Heart left ventricle (tissue), 16 donors: Measurements from ENCODE around the gene FOSL2. TPM values are rescaled to one million over a fixed set of nuclear protein-coding genes. Genes with fewer than 3 reads are reported as not detected.

Experiments used
- ATAC-seq, 4 donors: fragments of 200-7000 bp; cut with Tn5 transposase; one replicate each; pipeline ENCODE4 v1.9.1; 2020 to 2022; ENCODE audit warnings: moderate library complexity in 4 of 4, mild to moderate bottlenecking in 3 of 4, moderate number of reproducible peaks in 1 of 4
- DNase-seq, 5 donors: peaks; one replicate each; pipeline ENCODE4 v3.0.0-alpha.2; 2020
- H3K27ac ChIP-seq, 12 donors: fragments of 200-600 bp; sonication (generic) in 4 of 12; one replicate each; pipeline versions ENCODE4 v1.5.0 to v1.8.0; 2016 to 2022; ENCODE audit warnings: mild to moderate bottlenecking in 2 of 12
- H3K27me3 ChIP-seq, 9 donors: fragments of 200-600 bp; sonication (generic) in 2 of 9; one replicate each; pipeline versions ENCODE4 v1.5.1 to v1.8.0; 2016 to 2022; ENCODE audit warnings: mild to moderate bottlenecking in 3 of 9
- H3K36me3 ChIP-seq, 9 donors: fragments of 200-600 bp; sonication (generic) in 2 of 9; one replicate each; pipeline versions ENCODE4 v1.5.0 to v1.8.0; 2018 to 2022; ENCODE audit warnings: mild to moderate bottlenecking in 2 of 9
- H3K4me1 ChIP-seq, 12 donors: fragments of 200-600 bp; sonication (generic) in 4 of 12; one replicate each; pipeline versions ENCODE4 v1.5.0 to v1.8.0; 2016 to 2022; ENCODE audit warnings: mild to moderate bottlenecking in 3 of 12
- H3K4me3 ChIP-seq, 12 donors: fragments of 200-600 bp; sonication (generic) in 4 of 12; one replicate each; pipeline versions ENCODE4 v1.5.0 to v1.8.0; 2017 to 2022; ENCODE audit warnings: mild to moderate bottlenecking in 9 of 12, moderate library complexity in 4 of 12
- H3K9me3 ChIP-seq, 12 donors: fragments of 200-600 bp; sonication (generic) in 4 of 12; one replicate each; pipeline versions ENCODE4 v1.5.0 to v1.8.0; 2016 to 2022; ENCODE audit warnings: mild to moderate bottlenecking in 1 of 12
- CTCF ChIP-seq, 12 donors: fragments of 200-600 bp; sonication (generic) in 4 of 12; IDR thresholded peaks; one replicate each; pipeline versions ENCODE4 v1.5.0 to v1.8.0; 2018 to 2022; ENCODE audit warnings: antibody characterized with exemption in 12 of 12, mild to moderate bottlenecking in 5 of 12
- POLR2A ChIP-seq, 2 donors: fragments of 450-650 bp; IDR thresholded peaks; one replicate each; pipeline ENCODE4 v1.6.1; 2017; ENCODE audit warnings: antibody characterized with exemption in 2 of 2, mild to moderate bottlenecking in 2 of 2, moderate library complexity in 2 of 2
- WGBS, 4 donors: extraction: QIAGEN DNeasy Blood & Tissue Kit in 2 of 4; methylation state at CpG; one replicate each; pipeline versions ENCODE4 v1.1.5 to v1.1.7; 2013 to 2018; 5-methylcytosine and 5-hydroxymethylcytosine counted together
- intact Hi-C, 10 donors: fragments of 100-400 bp; cut with DNase I; formaldehyde crosslinking; loops; one replicate each; pipeline versions ENCODE4 v1.11.1 to v1.14.2; 2022
- polyA plus RNA-seq, 2 donors: library from polyadenylated mRNA; stranded (reverse); fragments of 200-250 nt; gene quantifications; one replicate each; pipeline ENCODE4 v1.2.3, GENCODE V29; 2013
- total RNA-seq, 9 donors: library from RNA; depleted of rRNA in 2 of 9; stranded (reverse); fragments of >200 nt in 2 of 9; fragmentation: NEBNext Ultra II Directional in 3 of 9; extraction: Animal tissue kit (Norgen Biotek cat#: 25700) in 3 of 9; gene quantifications; one replicate each; pipeline versions ENCODE4 v1.1.0 to v1.2.4, GENCODE V29; 2016 to 2023
- donor health status: ischemic (EF 13 %, LVEDD 7.1; RV severe dilation, severe dysfunction).
- donor health status: healthy with polysubstance abuse.
- donor health status: DM: no; HTN: yes; CAD: no.
- donor health status: DM: no; HTN: no; CAD: no.
- donor health status: ischemic (EF 25% LVEDD 6.9; RV normal size, moderate dysfunction).
- donor health status: ischemic (EF 25% LVEDD 5.7; RV mildly dilated, moderate dysfunction).
- donor health status: healthy.
- donor health status: DM: yes; HTN: yes; CAD: no.
- donor health status: ischemic (EF 35%, LVEDD 5.7; RV mildly dilated, moderate dysfunction).
- donor health status: nonischemic (EF 11% LVEDD 7.7; RV severe dilation, severe dysfunction).
- donor health status: DM: yes; HTN: yes; CAD: no.
- donor health status: PGD.
- donor health status: ischemic (EF 29% LVEDD 5.4; RV normal size, mild dysfunction).
- donor health status: nonischemic (EF 23%, LVEDD 6.1; RV moderate dilation, normal function).

FOSL2 gene
- total and polyA plus RNA-seq, 11 donors, result 15.2 to 144 (median 50.2) TPM

DNA sequence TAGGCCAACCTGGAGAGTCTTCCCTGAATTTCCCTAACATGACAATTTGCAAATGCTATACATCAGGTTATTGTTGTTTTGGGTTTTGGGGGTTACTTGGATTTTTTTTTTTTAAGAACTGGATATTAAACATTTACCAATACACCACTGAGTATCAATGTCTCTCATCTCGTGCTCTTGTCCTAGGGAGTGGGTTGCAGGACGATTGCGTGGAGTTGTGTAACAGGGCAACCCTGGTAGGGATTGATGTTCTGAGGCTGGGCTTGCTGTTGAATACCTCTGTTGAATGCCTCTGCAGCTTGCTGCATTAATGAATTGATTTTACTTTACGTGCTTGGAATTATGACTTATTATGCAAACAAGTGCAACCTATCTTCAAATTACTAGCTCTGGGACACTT is 18.8 kb upstream of the FOSL2 start:
- H3K36me3 ChIP-seq, result no peaks in the 10 kb centered on the region
- H3K27ac ChIP-seq, result no peak overlapping the region
- H3K9me3 ChIP-seq, result no peaks in the 10 kb centered on the region
- DNase-seq, result no peak
- 87 to 94% (median 91%) methylated on average over 4 of the region's 4 CpGs for WGBS, 4 donors
- no peak for TF ChIP-seq POLR2A (IDR thresholded peaks at IDR 0.05)
- TF ChIP-seq CTCF (IDR thresholded peaks at IDR 0.05), result no peak
- intact Hi-C loops, result no loop called here
- H3K4me1 ChIP-seq, result peaks cover 0 to 11% (median 0%) of the 10 kb centered on the region in 12 donors
- H3K27me3 ChIP-seq, result no peaks in the 10 kb centered on the region
- no peak overlapping the region for H3K4me3 ChIP-seq
- no peak for ATAC-seq

GRCh38 chr2:28374331-28374730 is 18.3 kb upstream of the FOSL2 start:
- ATAC-seq, result no peak
- H3K27ac ChIP-seq, result no peak overlapping the region
- H3K9me3 ChIP-seq, result no peaks in the 10 kb centered on the region
- H3K36me3 ChIP-seq, result no peaks in the 10 kb centered on the region
- no peak overlapping the region for H3K4me3 ChIP-seq
- DNase-seq, result no peak
- WGBS, 4 donors, result 81 to 93% (median 85%) methylated on average over 5 of the region's 5 CpGs
- TF ChIP-seq CTCF (IDR thresholded peaks at IDR 0.05), result no peak
- TF ChIP-seq POLR2A (IDR thresholded peaks at IDR 0.05), result no peak
- no peaks in the 10 kb centered on the region for H3K27me3 ChIP-seq
- intact Hi-C loops, result no loop called here
- H3K4me1 ChIP-seq, result peaks cover 0 to 15% (median 0%) of the 10 kb centered on the region in 12 donors

DNA sequence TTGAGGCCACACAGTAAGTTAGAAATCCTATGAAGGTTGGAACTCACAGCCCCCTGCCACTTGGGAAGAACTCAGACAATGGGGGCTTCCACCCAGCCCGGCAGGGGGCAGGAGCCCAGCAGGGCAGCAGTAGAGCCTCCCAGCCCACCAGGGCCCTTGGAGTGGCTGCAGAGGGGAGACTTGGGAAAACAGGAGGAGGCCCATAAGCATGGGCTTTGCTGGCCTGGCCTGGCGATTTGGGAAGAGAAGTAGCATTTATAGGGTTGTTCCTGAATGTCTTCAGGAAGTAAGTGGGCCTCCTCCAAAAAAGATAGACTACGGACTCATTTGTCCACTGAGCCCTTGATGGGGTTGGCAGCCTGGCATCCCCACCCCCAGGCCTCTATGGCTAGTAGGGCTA is 17.4 kb upstream of the FOSL2 start:
- DNase-seq (no peak), ATAC-seq (no peak)
- 92 to 96% (median 94%) methylated on average over 2 to 3 of the region's 3 CpGs for WGBS, 4 donors
- TF ChIP-seq POLR2A (IDR thresholded peaks at IDR 0.05) (no peak), CTCF (IDR thresholded peaks at IDR 0.05) (no peak)
- no peaks in the 10 kb centered on the region for H3K27me3 ChIP-seq
- H3K36me3 ChIP-seq, result no peaks in the 10 kb centered on the region
- intact Hi-C loops, result no loop called here
- H3K27ac ChIP-seq, result no peak overlapping the region
- H3K4me1 ChIP-seq, result peaks cover 0 to 24% (median 0%) of the 10 kb centered on the region in 12 donors
- no peak overlapping the region for H3K4me3 ChIP-seq
- H3K9me3 ChIP-seq, result no peaks in the 10 kb centered on the region

DNA sequence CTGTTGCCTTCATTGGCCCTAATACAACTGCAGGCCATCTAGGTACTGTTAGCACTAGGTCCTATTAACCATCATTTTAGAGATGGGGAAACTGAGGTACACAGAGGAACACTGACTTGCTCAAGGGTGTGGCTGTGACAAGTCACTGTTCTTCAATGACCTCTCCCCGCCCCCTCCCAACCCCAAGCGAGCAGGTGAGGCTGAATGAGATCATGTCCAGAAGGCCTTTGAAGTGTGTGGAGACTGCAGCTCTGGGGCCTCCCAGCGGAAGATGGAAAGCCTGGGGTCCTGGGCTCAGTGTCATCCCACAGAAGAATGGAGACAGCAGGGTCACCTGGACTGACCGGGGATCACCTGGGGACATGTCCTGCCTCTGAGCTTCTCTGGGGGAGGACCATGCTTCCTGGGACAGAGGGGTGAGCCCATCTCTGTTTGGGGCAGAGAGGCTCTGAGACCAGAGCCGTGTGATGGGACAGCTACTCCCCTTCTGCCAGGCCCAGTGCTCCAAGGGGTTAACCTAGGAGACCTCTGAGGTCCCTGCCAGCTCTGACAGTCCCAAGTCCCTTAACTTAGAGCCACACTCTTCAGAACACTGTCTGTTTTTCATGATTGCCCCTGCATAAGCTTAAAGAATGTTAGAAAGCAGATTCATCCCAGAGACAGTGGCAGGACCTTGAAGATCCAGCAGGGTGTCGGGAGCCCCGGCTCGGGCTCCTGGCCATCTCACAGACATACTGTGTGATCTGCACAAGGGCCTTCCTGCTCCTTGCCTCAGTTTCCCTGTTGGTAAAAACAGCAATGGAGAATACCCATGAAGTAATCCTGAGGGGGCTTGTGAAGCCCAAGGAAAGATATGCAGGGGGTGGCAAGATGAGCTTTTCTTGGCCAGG is 16.7 kb upstream of the FOSL2 start:
- no peaks in the 10 kb centered on the region for H3K9me3 ChIP-seq
- H3K27me3 ChIP-seq, result no peaks in the 10 kb centered on the region
- intact Hi-C loops, result no loop called here
- no peak overlapping the region for H3K27ac ChIP-seq
- no peaks in the 10 kb centered on the region for H3K36me3 ChIP-seq
- H3K4me1 ChIP-seq, result peaks cover 0 to 24% (median 0%) of the 10 kb centered on the region in 12 donors
- H3K4me3 ChIP-seq, result no peak overlapping the region
- WGBS, 4 donors, result 88 to 96% (median 93%) methylated on average over 5 to 8 of the region's 8 CpGs
- TF ChIP-seq CTCF (IDR thresholded peaks at IDR 0.05), result no peak
- no peak for TF ChIP-seq POLR2A (IDR thresholded peaks at IDR 0.05)
- DNase-seq, result no peak
- no peak for ATAC-seq
